AG08396 (cell line): ENCODE data around the gene SLC29A2.

Experiments
- DNase-seq: peaks from one replicate; pipeline ENCODE4 v3.0.0; 2012; ENCODE audit warnings: low spot score, mixed read lengths

The SLC29A2 gene, protein sequence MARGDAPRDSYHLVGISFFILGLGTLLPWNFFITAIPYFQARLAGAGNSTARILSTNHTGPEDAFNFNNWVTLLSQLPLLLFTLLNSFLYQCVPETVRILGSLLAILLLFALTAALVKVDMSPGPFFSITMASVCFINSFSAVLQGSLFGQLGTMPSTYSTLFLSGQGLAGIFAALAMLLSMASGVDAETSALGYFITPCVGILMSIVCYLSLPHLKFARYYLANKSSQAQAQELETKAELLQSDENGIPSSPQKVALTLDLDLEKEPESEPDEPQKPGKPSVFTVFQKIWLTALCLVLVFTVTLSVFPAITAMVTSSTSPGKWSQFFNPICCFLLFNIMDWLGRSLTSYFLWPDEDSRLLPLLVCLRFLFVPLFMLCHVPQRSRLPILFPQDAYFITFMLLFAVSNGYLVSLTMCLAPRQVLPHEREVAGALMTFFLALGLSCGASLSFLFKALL

DNA sequence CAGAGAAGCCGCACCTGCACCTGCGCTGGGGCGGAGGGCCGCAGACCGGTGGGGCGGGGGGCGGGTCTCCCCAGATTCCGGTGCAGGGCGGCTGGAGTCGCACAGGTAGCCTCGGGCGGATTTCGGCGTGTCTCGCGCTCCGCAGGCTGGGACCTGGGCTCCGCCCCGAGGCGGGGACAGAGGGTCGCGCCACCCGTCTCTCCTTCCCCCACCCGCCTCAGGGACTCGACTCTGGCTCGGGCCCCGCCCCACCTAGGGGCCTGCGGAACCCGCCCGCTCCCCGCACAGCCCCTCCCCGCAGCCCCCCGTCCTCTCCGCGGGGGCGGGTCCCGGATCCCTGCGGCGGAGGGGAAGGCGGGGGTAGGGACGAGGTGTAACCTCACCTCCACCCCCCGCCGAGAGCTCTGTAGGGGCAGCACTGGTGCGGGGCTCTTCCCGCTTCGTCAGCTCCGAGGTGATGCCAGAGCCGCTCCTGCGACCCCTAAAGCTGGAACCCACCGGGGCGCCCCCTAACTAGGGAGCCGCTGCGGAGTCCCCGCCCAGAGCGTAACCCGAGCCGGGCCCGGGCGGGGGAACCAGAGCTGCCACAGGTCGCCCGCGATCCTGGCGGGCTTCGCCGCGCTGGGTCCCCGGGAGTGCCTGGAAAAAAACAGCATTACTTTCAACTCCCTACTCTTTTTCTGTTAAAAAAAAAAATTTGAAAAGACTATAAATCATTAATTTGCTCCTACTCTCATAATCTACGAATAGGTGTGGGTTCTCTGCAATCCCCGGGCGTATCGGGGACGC, at the start of gene SLC29A2:
Gene SLC29A2, minus strand, starts transcription at position 134 of the 789 bp plus-strand sequence. CDS start 169 bp downstream, outside the sequence.
- DNase-seq: peak; percentile 33

DNA sequence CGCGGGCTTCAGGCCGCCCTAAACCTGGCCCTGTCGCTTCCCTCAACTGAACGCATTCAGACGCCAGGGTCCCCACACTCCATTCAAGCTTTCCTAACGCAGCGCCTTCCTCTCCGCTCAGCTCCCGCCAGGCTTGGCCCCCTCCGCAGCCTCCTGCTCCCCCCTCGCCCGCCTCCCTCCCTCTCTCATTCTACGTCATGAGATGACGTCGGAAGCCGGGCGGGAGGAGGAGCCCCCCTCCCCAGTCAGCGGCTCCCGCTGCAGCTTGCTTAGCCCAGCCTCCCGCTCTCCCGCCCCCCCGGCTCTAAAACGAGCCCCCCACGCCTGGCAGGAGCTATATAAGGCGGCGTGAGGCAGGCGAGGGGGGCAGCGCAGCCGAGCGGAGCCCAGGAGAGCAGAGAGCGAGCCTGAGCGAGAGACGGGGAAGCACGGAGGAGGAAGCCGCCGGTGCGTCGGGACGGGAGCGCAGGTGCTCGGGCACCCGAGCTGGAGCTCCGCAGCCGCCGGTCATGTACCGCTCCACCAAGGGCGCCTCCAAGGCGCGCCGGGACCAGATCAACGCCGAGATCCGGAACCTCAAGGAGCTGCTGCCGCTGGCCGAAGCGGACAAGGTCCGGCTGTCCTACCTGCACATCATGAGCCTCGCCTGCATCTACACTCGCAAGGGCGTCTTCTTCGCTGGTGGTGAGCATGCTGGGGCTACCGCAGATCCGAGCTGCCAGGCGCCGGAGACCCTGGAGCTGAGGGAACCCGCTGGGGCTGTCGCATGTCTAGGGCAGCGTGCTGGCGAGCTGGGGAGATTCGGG, 49.3 kb upstream of the SLC29A2 start, which contains the start of gene NPAS4:
Gene NPAS4, plus strand, starts transcription at position 365 of the 806 bp plus-strand sequence. Its CDS starts 145 bp downstream, at position 510.
- DNase-seq: no peak

DNA sequence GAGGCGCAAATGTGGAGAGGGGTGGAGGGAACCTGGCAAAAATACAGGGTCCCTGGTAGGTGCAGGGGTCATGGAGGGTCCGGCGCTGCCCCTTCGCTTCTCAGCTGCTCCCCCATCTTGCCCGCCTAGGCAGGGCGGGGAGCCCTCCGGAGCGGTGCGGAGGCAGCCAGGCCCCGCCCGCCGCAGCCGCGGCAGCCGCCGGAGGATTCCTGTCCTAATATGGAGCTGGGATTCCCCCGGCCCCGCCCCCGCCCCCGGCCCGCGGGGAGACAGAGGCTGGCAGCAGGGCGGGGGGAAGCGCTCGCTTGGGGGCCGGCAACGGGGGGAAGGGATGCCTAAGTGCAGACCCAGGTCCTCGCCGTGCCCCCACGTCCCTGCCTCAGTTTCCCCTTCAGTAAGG, 48.3 kb upstream of the SLC29A2 start:
- DNase-seq: no peak

DNA sequence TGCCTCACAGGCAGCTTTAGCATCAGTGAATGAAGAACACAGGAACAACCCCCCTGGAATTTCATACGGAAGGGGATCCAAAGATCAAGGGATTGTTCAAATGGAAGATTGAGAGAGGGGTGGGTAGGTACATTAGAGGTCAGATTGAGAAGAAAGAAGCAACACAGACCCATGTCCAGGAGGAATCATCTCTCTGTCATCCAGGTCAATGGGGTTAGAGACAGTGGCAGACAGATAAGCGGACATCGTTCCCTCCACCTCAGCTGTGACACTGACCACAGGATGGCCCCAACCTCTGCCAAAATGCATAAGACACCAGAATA, 47.4 kb upstream of the SLC29A2 start:
- DNase-seq: no peak

DNA sequence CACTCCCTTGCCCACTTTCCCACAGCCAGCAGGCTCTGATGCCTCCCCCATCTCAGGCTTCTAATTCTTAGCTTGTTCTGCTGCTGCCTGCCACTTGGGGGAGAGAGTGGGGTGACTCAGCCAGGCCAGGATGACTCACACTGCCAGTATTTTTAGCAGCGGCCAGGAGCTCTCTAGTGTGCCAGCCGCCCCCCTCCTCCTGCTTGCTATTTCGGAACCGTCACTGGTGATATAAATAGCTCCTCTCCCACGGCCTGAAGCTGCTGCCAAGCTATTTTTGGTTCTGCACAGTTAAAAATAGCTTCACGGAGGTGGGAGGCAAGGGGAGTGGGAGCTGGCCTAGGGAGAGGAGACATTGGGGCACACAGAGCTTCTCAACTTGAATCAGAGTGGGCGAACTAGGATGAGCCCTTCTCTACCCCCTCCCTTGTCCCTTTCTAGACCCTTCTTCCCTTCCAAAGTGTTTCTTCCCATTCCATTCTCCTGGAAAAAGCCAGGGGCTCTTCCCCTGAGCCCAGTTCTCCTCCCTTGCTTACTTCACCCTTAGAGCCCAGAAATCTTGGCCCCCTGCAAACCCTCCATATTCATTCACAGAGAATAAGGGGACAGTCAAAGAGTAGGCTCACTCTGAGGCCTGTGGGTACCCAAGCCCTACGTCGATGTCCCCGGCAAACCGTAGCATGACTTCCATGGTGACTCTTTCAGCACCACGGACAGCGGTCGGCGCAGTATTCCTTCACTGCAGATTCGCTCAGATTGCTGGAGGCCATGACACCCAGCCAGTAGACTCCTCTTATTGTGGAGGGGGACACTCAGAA, 46.8 kb upstream of the SLC29A2 start:
- peak; percentile 96 for DNase-seq

DNA sequence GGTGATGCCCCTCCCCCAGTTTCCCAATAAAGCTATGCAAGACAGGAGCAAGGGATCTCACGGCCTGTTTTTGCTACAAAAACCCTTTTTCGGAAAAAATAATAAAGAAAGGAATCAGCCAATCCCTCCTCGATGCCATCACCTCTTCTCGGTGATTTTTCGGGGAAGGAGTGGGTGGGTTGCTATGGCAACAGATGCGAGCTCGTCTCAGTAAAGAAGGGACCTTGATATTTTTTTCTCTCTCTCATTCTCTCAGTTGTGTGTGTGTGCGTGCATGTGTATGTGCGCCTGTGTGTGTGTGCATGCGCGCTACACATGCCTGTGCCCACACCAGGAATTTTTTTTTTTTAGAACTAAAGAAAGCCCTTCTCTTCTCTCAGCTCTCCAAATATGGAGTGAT, 45.4 kb upstream of the SLC29A2 start:
- no peak for DNase-seq

DNA sequence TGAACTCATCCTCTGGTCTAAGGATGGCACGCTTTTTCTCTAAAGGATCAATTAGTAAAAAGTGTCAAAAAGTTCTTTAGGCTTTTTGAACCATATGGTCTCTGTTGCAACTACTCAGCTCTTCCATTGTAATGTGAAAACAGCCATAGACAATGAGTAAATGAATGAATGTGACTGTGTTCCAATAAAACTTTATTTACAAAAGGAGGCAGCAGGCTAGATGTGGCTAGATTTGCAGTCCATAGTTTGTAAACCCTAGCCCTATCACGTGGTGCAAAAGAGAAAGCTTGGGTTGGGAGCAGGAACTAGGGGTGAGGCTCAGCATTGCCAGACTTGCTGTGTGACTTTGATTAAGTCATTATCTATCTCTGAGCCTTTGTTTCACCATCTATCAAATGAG, 43.9 kb upstream of the SLC29A2 start:
- DNase-seq: no peak

DNA sequence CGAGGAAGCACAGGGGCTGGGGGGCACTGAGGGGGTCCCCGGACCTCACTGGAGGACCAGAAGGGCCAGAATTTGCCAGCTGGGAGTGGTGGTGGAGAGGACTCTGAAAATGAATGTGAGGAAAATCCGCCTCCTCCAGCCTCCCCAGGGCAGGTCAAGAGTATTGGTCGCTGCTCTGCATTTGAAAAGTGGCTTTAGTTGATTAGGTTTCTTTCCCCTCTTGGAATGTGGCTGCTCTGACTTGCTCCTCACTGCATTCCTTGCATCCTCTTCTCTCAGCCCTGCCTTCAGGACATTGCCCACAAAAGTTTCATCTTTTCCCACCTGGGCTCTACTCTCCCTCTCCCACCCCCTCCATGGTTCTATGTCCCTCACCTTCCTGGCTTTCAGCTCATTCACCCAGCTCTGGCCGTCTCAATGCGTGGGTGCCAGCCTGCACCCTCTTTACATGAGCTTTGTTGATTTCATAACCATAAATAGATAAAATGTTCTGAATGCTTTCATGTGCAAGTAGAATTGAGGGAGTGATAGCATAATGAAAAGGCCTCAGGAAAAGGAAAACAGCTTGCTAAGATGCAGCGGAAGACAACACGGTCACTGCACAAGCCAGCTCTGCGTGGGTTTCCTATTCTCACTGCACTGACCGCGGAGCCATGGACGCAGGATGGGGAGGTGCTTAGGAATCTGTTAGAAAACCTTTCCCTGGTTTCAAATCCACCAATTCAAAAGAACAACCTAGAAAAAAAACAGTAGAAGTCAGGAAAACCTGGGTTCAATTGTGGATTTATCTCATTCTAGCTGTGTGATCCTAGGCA, 42.8 kb upstream of the SLC29A2 start:
- no peak for DNase-seq

DNA sequence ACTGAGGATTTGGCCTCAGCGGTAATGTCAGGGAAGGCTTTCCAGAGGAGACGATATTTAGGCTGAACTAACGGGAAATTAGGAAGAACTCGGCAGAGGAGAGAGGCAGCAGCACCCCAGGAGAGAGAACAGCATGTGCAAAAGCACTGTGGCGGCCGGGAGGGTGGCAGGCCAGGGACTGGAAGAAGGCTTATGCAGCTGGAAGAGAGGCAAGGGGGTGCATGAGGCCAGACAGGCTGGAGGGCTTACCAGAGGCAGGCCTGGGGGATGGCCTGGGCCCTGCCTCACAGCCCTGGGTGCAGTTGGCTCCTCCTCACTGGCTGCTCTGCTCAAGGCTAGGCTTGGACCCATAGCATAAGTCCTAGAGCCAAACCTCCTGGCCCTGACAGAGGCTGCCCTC, 41.6 kb upstream of the SLC29A2 start:
- DNase-seq: no peak

DNA sequence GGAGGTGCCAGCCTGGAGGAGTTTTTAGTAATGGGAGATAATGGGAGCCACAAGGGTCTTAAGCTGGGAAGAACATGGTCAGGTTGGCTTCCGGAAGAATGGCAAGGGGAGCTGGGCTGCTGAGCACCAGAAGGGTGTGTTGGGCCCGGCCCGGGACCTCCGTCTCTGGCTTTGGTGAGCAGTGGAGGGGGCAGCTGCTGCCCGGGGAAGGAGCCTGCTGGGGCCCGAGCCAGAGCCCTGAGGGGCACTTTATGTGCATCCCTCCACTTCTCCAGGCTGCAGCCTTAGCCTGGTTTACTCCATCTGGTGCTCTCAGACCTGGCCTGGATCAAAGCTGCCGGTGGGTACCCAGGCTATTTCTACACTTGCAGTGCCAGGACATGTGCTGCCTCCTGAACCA, 40.5 kb upstream of the SLC29A2 start:
- DNase-seq: no peak

DNA sequence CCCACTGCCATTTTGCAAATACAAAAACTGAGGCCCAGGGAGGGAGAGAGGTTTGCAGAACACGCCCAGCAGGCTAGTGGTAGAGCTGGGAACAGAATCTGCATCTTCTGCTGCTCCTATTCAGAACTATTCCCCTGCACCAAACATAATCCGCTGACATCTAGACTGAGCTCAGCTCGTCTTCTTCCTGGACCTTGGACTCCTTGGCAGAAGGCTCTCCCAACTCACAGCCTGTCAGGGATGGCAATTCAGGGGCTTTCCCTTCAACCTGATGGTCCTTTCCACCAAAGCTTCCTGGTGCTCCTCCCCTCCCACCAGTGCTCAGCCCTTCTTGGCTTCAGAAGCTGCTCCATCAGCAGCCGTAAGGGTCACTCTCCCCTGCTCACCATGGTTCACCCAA, 39.8 kb upstream of the SLC29A2 start:
- no peak for DNase-seq

DNA sequence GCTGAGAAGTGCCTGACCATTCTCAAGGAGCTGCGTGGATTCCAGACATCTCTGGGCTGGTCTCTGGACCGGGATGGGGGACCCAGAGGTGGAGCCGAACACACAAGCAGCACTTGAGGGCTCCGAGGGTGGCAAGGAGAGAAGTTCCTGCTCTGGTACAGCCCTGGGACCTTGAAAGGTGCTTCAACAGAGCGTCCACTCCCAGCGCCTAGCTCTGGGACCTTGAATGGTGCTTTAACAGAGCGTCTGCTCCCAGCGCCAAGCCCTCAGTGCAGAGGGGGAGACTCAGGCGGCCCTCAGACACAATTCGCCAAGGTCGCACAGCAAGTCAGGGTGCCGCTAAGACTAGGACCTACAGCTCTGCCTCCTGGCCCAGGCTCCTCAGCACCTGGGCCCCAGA, 38.6 kb upstream of the SLC29A2 start:
- DNase-seq: no peak

DNA sequence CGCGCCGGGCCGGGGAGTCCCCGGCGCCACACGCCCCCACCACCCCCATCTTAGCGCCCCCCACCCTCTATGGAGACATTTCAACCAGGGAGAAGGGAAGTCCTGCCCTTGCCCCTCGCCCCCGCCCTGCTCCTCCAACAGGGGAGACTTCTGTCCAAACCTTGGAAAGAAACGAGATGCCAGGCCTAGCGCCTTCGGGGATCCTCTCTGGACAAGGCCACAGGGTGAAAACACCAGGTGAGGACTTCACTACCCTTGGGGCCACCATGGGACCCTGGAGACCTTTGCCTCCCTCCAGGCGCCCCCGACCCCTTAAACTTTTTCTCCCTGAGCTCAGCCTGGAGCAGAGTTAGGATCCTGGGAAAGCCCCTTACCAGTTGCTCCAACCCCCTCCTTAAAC, 37.7 kb upstream of the SLC29A2 start:
- no peak for DNase-seq

DNA sequence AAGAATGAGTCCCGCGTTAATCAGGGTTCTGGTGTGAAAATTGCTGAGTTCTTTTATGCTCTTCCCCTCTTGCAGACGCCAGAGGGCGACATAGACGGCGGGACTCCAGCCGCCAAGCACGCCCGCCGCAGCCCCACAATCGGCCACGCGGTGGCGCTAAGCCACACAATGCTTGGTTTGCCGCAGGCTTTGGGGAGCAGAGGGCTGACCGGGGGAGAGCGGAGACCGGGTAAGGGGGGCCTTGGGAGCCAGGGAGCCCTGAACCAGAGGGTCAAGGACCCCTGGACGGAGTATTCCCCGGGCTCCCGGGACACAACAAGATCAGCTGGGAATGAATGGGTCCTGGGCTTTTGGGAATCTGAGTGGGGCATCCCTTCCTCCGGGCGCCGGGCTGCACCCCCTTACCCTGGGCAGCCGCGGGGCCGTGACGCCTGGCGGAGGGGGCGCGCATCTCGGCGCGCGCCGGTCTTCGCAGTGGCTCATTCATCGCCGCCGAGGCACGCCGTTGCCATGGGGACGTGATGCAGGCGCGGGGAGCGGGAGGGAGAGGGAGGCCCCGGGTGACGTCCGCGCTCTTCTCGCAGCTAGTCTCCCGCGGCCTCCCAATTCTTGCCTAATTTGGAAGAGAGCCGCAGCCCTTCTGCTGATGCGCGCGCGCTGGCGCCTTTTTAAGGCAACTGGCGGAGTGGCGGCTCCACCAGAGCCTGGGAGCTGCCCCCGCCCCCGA, 37.1 kb upstream of the SLC29A2 start:
- DNase-seq: peak; percentile 99

DNA sequence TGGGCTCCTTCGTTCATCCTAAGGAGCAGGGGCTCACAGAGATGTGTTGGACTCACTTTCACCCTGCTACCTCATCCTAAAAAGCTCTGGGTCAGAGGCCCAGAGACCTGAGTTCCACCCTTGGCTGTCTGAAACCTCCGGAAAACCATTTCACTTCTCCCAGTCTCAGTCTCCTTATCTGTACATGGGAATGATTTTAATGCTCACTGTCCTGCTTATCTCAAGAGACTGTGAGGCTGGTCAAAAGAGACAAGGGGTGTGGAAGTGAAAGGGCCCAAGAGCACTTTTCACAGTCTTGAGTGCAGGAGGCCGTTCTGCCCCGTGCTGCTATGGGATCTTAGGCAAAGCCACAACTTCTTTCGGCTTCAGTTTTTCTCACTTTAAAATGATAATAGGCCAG, 36.1 kb upstream of the SLC29A2 start:
- DNase-seq: no peak

DNA sequence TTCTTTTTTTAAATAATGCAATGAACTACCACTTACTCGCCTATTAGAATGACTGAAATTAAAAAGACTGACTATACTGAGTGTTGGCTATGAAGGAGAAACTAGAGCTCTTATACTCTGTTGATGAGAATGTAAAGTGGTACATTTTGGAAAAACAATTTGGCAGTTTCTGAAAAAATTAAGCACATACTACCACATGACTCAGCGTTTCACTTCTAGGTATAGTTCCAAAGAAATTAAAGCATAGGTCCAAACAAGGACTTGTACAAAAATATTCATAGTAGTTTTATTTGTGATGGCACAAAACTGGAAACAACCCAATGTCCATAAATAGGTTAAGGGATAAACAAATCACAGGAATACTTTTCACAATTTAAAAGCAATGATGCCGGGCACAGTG, 22.4 kb upstream of the SLC29A2 start:
- no peak for DNase-seq

DNA sequence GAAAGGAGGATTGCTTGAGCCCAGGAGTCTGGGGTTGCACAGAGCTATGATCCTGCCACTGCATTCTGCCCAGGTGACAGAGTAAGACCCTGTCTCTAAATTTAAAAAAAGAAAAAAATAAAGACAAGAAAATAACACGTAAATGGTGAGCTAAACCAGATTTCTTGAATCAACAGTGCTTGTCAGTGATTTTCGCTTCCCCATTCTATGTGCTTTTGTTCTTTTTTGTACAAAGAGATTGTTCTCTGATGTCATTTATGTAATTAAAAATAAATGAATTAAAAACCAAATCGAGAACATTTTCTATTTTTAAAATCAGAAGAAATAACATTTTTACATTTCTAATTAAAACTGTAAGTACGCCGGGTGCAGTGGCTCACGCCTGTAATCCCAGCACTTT, 19.8 kb upstream of the SLC29A2 start:
- no peak for DNase-seq

DNA sequence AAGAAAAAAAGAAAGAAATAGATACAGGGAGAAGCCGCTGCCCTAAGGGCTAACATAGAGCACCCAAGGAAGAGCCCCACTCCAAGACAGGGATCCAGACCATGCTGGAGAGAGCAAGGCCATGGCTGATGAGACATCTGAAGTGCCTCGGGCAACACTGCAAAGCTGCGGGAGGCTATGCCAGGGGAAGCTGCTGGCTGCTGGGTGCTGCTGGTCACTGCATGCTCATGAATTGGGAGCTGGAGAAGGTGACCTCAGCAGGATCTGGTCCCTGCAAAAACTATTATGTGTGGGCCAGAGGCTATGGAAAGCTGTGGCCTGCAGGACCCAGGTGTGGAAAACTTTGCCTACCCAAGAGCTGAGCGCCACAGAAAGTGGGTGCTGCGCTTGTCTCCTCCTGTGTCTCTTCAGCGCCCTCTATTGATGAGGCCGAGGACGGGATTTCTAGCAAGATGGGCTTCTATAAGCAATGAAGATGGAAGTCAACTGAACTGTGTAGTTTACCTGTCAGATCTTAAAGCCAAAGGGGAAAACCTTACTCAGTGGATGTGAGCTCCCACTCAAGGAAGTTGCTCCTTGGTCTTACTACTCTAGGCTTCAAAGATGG, 17.3 kb upstream of the SLC29A2 start:
- DNase-seq: peak; percentile 67
